PC-3 (cell line): ENCODE results near the gene BICD2.

Source experiments
- EZH2 ChIP-seq: fragments of 300-600 bp; sonication (generic); IDR thresholded peaks from one replicate; pipeline ENCODE4 v1.6.1; 2017; ENCODE audit warnings: antibody characterized with exemption, mild to moderate bottlenecking, low read length; ENCODE audit not compliant: unreplicated experiment
- TF ChIP-seq, protein P1 (sequence below): fragments of 300-600 bp; sonication (generic); conservative IDR thresholded peaks from 2 replicates; pipeline ENCODE4 v1.5.1; 2017; ENCODE audit warnings: antibody characterized with exemption, low read depth, mild to moderate bottlenecking, low read length

- TF ChIP-seq, protein P1, sequence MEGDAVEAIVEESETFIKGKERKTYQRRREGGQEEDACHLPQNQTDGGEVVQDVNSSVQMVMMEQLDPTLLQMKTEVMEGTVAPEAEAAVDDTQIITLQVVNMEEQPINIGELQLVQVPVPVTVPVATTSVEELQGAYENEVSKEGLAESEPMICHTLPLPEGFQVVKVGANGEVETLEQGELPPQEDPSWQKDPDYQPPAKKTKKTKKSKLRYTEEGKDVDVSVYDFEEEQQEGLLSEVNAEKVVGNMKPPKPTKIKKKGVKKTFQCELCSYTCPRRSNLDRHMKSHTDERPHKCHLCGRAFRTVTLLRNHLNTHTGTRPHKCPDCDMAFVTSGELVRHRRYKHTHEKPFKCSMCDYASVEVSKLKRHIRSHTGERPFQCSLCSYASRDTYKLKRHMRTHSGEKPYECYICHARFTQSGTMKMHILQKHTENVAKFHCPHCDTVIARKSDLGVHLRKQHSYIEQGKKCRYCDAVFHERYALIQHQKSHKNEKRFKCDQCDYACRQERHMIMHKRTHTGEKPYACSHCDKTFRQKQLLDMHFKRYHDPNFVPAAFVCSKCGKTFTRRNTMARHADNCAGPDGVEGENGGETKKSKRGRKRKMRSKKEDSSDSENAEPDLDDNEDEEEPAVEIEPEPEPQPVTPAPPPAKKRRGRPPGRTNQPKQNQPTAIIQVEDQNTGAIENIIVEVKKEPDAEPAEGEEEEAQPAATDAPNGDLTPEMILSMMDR, result no peak
- TF ChIP-seq EZH2, result no peak
These were observed 50.6 kb downstream of the BICD2 start for GRCh38 chr9:92714016-92714415.
